ENCODE results near the gene TM2D3. TPM values are rescaled to one million over a fixed set of nuclear protein-coding genes. Genes with fewer than 3 reads are reported as not detected.

Gene TM2D3
- total and polyA plus RNA-seq, 2 of the 8 experiments (the other 6 are each of a cell fraction or from before 2014, with no cell fraction given): 26.4 to 28.0 TPM

- TF ChIP-seq, protein P1, sequence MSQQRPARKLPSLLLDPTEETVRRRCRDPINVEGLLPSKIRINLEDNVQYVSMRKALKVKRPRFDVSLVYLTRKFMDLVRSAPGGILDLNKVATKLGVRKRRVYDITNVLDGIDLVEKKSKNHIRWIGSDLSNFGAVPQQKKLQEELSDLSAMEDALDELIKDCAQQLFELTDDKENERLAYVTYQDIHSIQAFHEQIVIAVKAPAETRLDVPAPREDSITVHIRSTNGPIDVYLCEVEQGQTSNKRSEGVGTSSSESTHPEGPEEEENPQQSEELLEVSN (IDR thresholded peaks at IDR 0.05): peak; percentile 0; the same call in 1 of the 2 replicates
- no peak for TF ChIP-seq TAF1 (IDR thresholded peaks at IDR 0.05; ENCODE audit: low read depth, low read length)
- TF ChIP-seq POLR2A (IDR thresholded peaks at IDR 0.05; ENCODE audit: control extremely low read depth in 1 of 2, low read depth in 2 of 2, low read length in 2 of 2): no peak
- TF ChIP-seq, protein P2, sequence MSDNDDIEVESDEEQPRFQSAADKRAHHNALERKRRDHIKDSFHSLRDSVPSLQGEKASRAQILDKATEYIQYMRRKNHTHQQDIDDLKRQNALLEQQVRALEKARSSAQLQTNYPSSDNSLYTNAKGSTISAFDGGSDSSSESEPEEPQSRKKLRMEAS (IDR thresholded peaks at IDR 0.05): peak; percentile 62; the same call in 1 of the 2 replicates
- H4K8ac ChIP-seq (ENCODE audit: extremely low read depth, insufficient read depth, low read length): peak overlapping the region; percentile 98
- peak overlapping the region; percentile 87 to 98 (median 95) for H3K4me3 ChIP-seq (ENCODE audit: extremely low read depth in 1 of 4, insufficient read depth in 2 of 4, low read depth in 3 of 4, low read length in 4 of 4)
- no peaks in the 10 kb centered on the region for H3K79me1 ChIP-seq (ENCODE audit: low read depth, low read length)
- peaks cover 0 to 3% (median 0%) of the 10 kb centered on the region in 4 experiments; a peak in 2 of 7 replicates for H3K4me1 ChIP-seq (replicated peaks in 1 of 4; ENCODE audit: control insufficient read depth in 3 of 4, insufficient read depth in 4 of 4, low read length in 3 of 4)
- peaks cover 0 to 27% of the 10 kb centered on the region in 2 experiments; a peak in 2 of 4 replicates for H3K79me2 ChIP-seq (ENCODE audit: control insufficient read depth in 1 of 2, insufficient read depth in 2 of 2, low read length in 2 of 2)
- H3K9me3 ChIP-seq (ENCODE audit: insufficient read depth in 2 of 2, low read depth in 1 of 2, low read length in 1 of 2): peaks cover 7% of the 10 kb centered on the region in 2 experiments; a peak in 2 of 4 replicates
- H4K91ac ChIP-seq (replicated peaks; ENCODE audit: insufficient read length, low read length): no peak overlapping the region
- peaks cover 2% of the 10 kb centered on the region; the same call in 1 of the 2 replicates for H3K23me2 ChIP-seq (ENCODE audit: low read depth, low read length)
- H3K18ac ChIP-seq (ENCODE audit: extremely low read depth, low read length): peak overlapping the region; percentile 96
- no peak overlapping the region for H2BK12ac ChIP-seq (ENCODE audit: low read depth, low read length)
- H3K56ac ChIP-seq (replicated peaks; ENCODE audit: insufficient read length, low read depth, low read length): no peak overlapping the region
- H3K36me3 ChIP-seq (ENCODE audit: control insufficient read depth in 2 of 4, insufficient read depth in 4 of 4, low read length in 3 of 4): peaks cover 0 to 15% (median 4%) of the 10 kb centered on the region in 4 experiments; a peak in 2 of 8 replicates
- FAIRE-seq: no peak
- no peak overlapping the region; the same call in 1 of the 2 replicates for H2BK15ac ChIP-seq (ENCODE audit: low read length)
- ChIA-PET CTCF (ENCODE audit: partially characterized antibody) (interaction anchor here (0.9 to 3.9 kb wide), 5 partner anchors 12 to 365 kb away, joined by 3 to 27 read pairs (median 9); no protein-coding TSS in a partner anchor), POLR2A (ENCODE audit: partially characterized antibody) (interaction anchor here (0.7 to 1.3 kb wide), 3 partner anchors 20 to 738 kb away, joined by 3 read pairs; partner anchors contain the start of gene SNRPA1)
- no peak overlapping the region; the same call in 1 of the 2 replicates for H2AFZ ChIP-seq (ENCODE audit: low read length)
- no peaks in the 10 kb centered on the region; a peak in 1 of 7 replicates for H3K27me3 ChIP-seq (replicated peaks in 1 of 4; ENCODE audit: control insufficient read depth in 3 of 4, extremely low read depth in 1 of 4, insufficient read depth in 3 of 4, low read length in 3 of 4)
- H3K14ac ChIP-seq (ENCODE audit: insufficient read length): no peak overlapping the region
- H4K5ac ChIP-seq (ENCODE audit: insufficient read length, low read depth, low read length): peak overlapping the region; percentile 93
- H4K20me1 ChIP-seq (replicated peaks in 1 of 2; ENCODE audit: control insufficient read depth in 1 of 2, insufficient read depth in 2 of 2, low read length in 2 of 2): no peaks in the 10 kb centered on the region
- peak overlapping the region; percentile 90 for H2BK120ac ChIP-seq (replicated peaks; ENCODE audit: low read depth, low read length)
- no peak overlapping the region for H2BK20ac ChIP-seq (ENCODE audit: low read length)
- no peak overlapping the region for H2AK5ac ChIP-seq (ENCODE audit: low read depth, low read length)
- H2BK5ac ChIP-seq (ENCODE audit: low read depth, low read length): peak overlapping the region; percentile 90
- peak overlapping the region; percentile 68 to 87 for H3K4me2 ChIP-seq (ENCODE audit: insufficient read depth in 1 of 2, low read depth in 2 of 2, low read length in 2 of 2)
- DNase-seq (ENCODE audit: low read depth in 1 of 2, low spot score in 2 of 2): no peak
- peak overlapping the region; percentile 45 to 73 (median 67); a peak in 6 of 7 replicates for H3K9ac ChIP-seq (replicated peaks in 1 of 4; ENCODE audit: extremely low read depth in 1 of 4, low read depth in 3 of 4, low read length in 3 of 4)
- WGBS, 2 experiments (ENCODE audit: extremely low coverage in 1 of 2, insufficient coverage in 1 of 2, insufficient read length in 1 of 2, insufficient replicate concordance in 2 of 2, low coverage in 1 of 2, low lambda C conversion rate in 2 of 2, missing lambda C conversion rate in 1 of 2): 56% methylated on average over 40 of the region's 42 CpGs; no CpG with 5 or more reads in 1 of the 2 experiments
- no peak overlapping the region for H3K23ac ChIP-seq (ENCODE audit: insufficient read length)
- no peak overlapping the region for H3K27ac ChIP-seq (ENCODE audit: low read depth, low read length)
- peak overlapping the region; percentile 91 for H3K4ac ChIP-seq (replicated peaks; ENCODE audit: insufficient read length, low read depth, low read length)
Observed at GRCh38 chr15:101652786-101653430, 727 bp upstream of the TM2D3 start.
